Ovary (tissue), 9 donors: ENCODE measurements around the gene PPP1R13B. TPM values are rescaled to one million over a fixed set of nuclear protein-coding genes. Genes with fewer than 3 reads are reported as not detected.

Source experiments
- DNase-seq, 5 donors: peaks; one replicate each; pipeline ENCODE4 v3.0.0-alpha.2; 2019 to 2020
- H3K27ac ChIP-seq, 2 donors: fragments of 200-600 bp; one replicate each; pipeline versions ENCODE4 v1.5.1 to v1.8.0; 2019 to 2022
- H3K27me3 ChIP-seq: fragments of 200-600 bp; one replicate; pipeline ENCODE4 v1.8.0; 2022
- H3K36me3 ChIP-seq: fragments of 200-600 bp; sonication (generic); one replicate; pipeline ENCODE4 v1.5.1; 2019
- H3K4me1 ChIP-seq: one replicate; pipeline ENCODE4 v1.8.1; 2013; ENCODE audit warnings: mild to moderate bottlenecking, moderate library complexity; ENCODE audit not compliant: insufficient read depth
- H3K4me3 ChIP-seq: fragments of 200-600 bp; sonication (generic); one replicate; pipeline ENCODE4 v1.5.1; 2017
- H3K9me3 ChIP-seq, 2 donors: fragments of 200-600 bp in 1 of 2; sonication (generic) in 1 of 2; one replicate each; pipeline versions ENCODE4 v1.5.1 to v1.8.1; 2013 to 2019; ENCODE audit warnings: mild to moderate bottlenecking in 1 of 2, moderate library complexity in 1 of 2
- CTCF ChIP-seq, 3 donors: fragments of 450-650 bp in 2 of 3; fragments of 200-600 bp in 1 of 3; IDR thresholded peaks; one replicate each; pipeline versions ENCODE4 v1.5.1 to v1.8.0; 2016 to 2022; ENCODE audit warnings: antibody characterized with exemption in 3 of 3, mild to moderate bottlenecking in 1 of 3
- EP300 ChIP-seq: sonication (generic); formaldehyde crosslinking; IDR thresholded peaks from one replicate; pipeline ENCODE4 v1.6.1; 2017; ENCODE audit warnings: antibody characterized with exemption
- POLR2A ChIP-seq: fragments of 450-650 bp; IDR thresholded peaks from one replicate; pipeline ENCODE4 v1.6.1; 2017; ENCODE audit warnings: antibody characterized with exemption, mild to moderate bottlenecking, moderate library complexity
- WGBS, 3 donors: extraction: QIAGEN DNeasy Blood & Tissue Kit in 1 of 3; methylation state at CpG; one replicate each; pipeline versions ENCODE4 v1.1.5 to v1.1.7; 2013 to 2017; 5-methylcytosine and 5-hydroxymethylcytosine counted together
- intact Hi-C, 4 donors: fragments of 100-400 bp; cut with DNase I; formaldehyde crosslinking; loops; one replicate each; pipeline versions ENCODE4 v1.11.0 to v1.15.1; 2022 to 2023
- polyA plus RNA-seq, 2 donors: library from polyadenylated mRNA; stranded (reverse); fragments of 200-250 nt in 1 of 2; fragments of 350-450 nt in 1 of 2; fragmentation: Illumina TruSeq in 1 of 2; extraction: RNeasy Lipid Tissue Mini Kit (QIAGEN cat#74804) in 1 of 2; gene quantifications; one replicate each; pipeline ENCODE4 v1.2.3, GENCODE V29; 2013 to 2014
- total RNA-seq, 7 donors: library from RNA; depleted of rRNA in 2 of 7; stranded (reverse); fragments of >200 nt in 2 of 7; fragmentation: NEBNext Ultra II Directional in 3 of 7; extraction: Animal tissue kit (Norgen Biotek cat#: 25700) in 3 of 7; gene quantifications; one replicate each; pipeline versions ENCODE4 v1.1.0 to v1.2.4, GENCODE V29; 2016 to 2023
- donor health status: DM: no; HTN: no; CAD: no; lungs with moderate emphysema.
- donor health status: DM: no; HTN: no; CAD: no.
- donor health status: Bipolar disorder and iron deficiency.
- donor health status: DM: yes; HTN: yes; CAD: no.
- donor health status: DM: no; HTN: no; CAD: no.
- donor health status: DM: yes; HTN: yes; CAD: no.

PPP1R13B gene
- total and polyA plus RNA-seq, 9 donors, result 15.0 to 64.8 (median 35.3) TPM

DNA sequence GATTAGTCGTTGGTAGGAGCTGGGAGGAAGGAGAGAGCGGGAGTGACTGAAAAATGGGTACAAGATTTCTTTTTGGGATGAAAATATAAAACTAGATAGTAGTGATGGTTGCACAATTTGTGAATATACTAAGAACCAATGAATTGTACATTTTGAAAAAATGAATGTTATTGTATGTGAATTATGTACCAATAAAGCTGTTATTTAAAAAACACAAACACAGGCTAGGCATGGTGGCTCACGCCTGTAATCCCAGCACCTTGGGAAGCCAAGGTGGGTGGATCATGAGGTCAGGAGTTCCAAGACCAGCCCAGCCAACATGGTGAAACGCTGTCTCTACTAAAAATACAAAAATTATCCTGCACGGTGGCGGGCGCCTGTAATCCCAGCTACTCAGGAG lies 32.1 kb downstream of the PPP1R13B start:
- Histone ChIP-seq H3K4me1 (peaks cover 6% of the 10 kb centered on the region), H3K9me3 (no peaks in the 10 kb centered on the region), H3K4me3 (no peak overlapping the region), H3K27ac (no peak overlapping the region), H3K27me3 (no peaks in the 10 kb centered on the region), H3K36me3 (no peaks in the 10 kb centered on the region)
- 69 to 97% (median 88%) methylated on average over 7 of the region's 7 CpGs for WGBS, 3 donors
- TF ChIP-seq CTCF (IDR thresholded peaks at IDR 0.05), result no peak
- TF ChIP-seq POLR2A, result no peak
- TF ChIP-seq EP300, result no peak
- intact Hi-C loops, result no loop called here
- DNase-seq, result no peak

DNA sequence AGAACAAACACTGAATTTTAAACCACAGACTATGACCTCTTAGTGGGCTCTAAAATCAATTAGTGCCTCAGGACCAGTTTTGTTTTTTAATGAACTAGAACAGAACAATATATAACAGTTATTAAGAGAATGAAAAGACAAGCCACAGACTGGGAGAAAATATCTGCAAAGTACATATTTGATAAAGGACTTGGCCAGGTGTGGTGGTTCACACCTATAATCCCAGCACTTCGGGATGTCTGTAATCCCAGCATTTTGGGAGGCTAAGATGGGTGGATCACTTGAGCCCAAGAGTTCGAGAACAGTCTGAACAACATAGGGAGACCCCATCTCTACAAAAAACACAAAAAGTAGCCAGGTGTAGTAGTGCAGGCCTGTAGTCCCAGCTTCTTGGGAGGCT lies 36.2 kb downstream of the PPP1R13B start:
- intact Hi-C loops, result no loop called here

GRCh38 chr14:103808403-103809001 lies 38.9 kb downstream of the PPP1R13B start:
- H3K4me1 ChIP-seq, result peaks cover 2% of the 10 kb centered on the region
- H3K4me3 ChIP-seq, result no peak overlapping the region
- H3K27ac ChIP-seq, result no peak overlapping the region
- intact Hi-C loops, result loop anchor here (2.0 to 10.0 kb wide), 5 partner anchors 86 to 104 kb away; no protein-coding TSS in a partner anchor
- no peaks in the 10 kb centered on the region for H3K36me3 ChIP-seq
- TF ChIP-seq POLR2A (peak; percentile 11), EP300 (no peak), CTCF (IDR thresholded peaks at IDR 0.05) (peak; percentile 66 to 84 (median 83))
- H3K9me3 ChIP-seq, result no peaks in the 10 kb centered on the region
- no peaks in the 10 kb centered on the region for H3K27me3 ChIP-seq
- 51 to 52% (median 52%) methylated on average over 6 of the region's 6 CpGs for WGBS, 3 donors
- DNase-seq, result peak; percentile 77 to 88 (median 84)

More for the DNA sequence above, 36.2 kb downstream of the PPP1R13B start:
- Histone ChIP-seq H3K27ac (no peak overlapping the region), H3K4me1 (no peaks in the 10 kb centered on the region), H3K27me3 (no peaks in the 10 kb centered on the region), H3K36me3 (no peaks in the 10 kb centered on the region), H3K4me3 (no peak overlapping the region), H3K9me3 (no peaks in the 10 kb centered on the region)
- 94 to 97% (median 96%) methylated on average over 2 of the region's 2 CpGs for WGBS, 3 donors
- TF ChIP-seq EP300, result no peak
- no peak for TF ChIP-seq POLR2A
- no peak for TF ChIP-seq CTCF (IDR thresholded peaks at IDR 0.05)
- no peak for DNase-seq

DNA sequence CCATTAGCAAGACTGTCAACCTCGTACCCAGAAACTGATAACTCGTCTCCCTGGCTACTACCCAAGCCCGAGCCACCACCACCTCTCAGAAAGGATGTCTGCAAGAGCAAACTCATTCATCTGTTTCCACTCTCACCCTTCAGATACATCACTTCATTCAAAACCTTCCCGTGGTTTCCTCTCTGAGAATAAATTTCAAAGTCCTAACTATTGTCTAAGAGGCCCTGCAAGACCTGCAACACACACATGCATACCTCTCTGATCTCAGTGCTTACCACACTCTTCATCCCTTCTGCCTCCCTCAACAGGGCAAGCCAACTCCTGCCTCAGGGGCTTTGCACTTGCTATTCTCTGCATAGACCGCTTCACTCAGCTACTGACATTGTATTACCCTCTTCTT lies 40.6 kb downstream of the PPP1R13B start:
- no peaks in the 10 kb centered on the region for H3K36me3 ChIP-seq
- intact Hi-C loops, result loop anchor here (5.0 to 10.0 kb wide), 4 partner anchors 88 to 105 kb away; no protein-coding TSS in a partner anchor
- H3K27ac ChIP-seq, result no peak overlapping the region
- DNase-seq, result no peak
- peaks cover 2% of the 10 kb centered on the region for H3K4me1 ChIP-seq
- no peak overlapping the region for H3K4me3 ChIP-seq
- H3K27me3 ChIP-seq, result no peaks in the 10 kb centered on the region
- no peaks in the 10 kb centered on the region for H3K9me3 ChIP-seq
- 40 to 66% (median 48%) methylated on average over 5 of the region's 5 CpGs for WGBS, 3 donors
- no peak for TF ChIP-seq EP300
- no peak for TF ChIP-seq POLR2A
- TF ChIP-seq CTCF (IDR thresholded peaks at IDR 0.05), result no peak
